Neural cell (in vitro differentiated cells): ENCODE measurements around the gene SAMD14.

Experiments
- CTCF ChIP-seq: fragments of 450-650 bp; IDR thresholded peaks from 2 replicates; pipeline ENCODE4 v1.5.1; 2014; ENCODE audit warnings: antibody characterized with exemption, mild to moderate bottlenecking, moderate library complexity; ENCODE audit not compliant: poor library complexity, severe bottlenecking
- EP300 ChIP-seq: fragments of 450-650 bp; conservative IDR thresholded peaks from 2 replicates; pipeline ENCODE4 v1.6.1; 2014; ENCODE audit warnings: antibody characterized with exemption, mild to moderate bottlenecking, moderate library complexity; ENCODE audit not compliant: poor library complexity, severe bottlenecking
- MXI1 ChIP-seq: fragments of 450-650 bp; conservative IDR thresholded peaks from 2 replicates; pipeline ENCODE4 v1.6.1; 2014; ENCODE audit warnings: antibody characterized with exemption, mild to moderate bottlenecking; ENCODE audit not compliant: poor library complexity, severe bottlenecking
- POLR2AphosphoS5 ChIP-seq: IDR thresholded peaks from 2 replicates; pipeline ENCODE4 v1.6.1; 2012
- REST ChIP-seq: IDR thresholded peaks from 2 replicates; pipeline ENCODE4 v1.6.1; 2012; ENCODE audit warnings: borderline replicate concordance
- TAF1 ChIP-seq: IDR thresholded peaks from 2 replicates; pipeline ENCODE4 v1.6.1; 2012; ENCODE audit warnings: low read depth

GRCh38 chr17:50163843-50164696 lies 34.1 kb upstream of the SAMD14 start:
- TF ChIP-seq CTCF (no peak), EP300 (no peak), REST (no peak), MXI1 (no peak), POLR2AphosphoS5 (no peak), TAF1 (no peak)
